Measurements from ENCODE around the gene SEMA3D.

DNA sequence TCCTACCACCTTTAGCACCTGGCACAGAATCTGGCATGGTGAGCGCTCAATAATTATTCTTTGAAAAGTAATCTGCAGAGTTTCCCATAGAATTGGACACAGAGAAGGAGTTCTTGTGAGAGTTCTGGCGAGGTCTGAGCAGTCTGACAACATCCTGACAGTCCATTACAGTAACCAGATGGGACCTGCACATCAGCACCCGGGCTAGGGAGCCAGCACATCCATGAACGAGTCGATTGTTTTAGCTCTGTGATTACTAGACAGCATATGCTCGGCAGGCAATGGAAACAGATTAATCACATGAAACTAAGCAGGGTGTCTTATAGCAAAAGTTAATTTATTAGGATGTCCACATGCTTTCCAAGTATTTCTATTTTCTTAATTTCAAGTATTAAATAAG is 96.7 kb downstream of the SEMA3D start:
- TF ChIP-seq POLR2A (IDR thresholded peaks at IDR 0.05; ENCODE audit: low read depth, low read length) (no peak), MAFK (IDR thresholded peaks at IDR 0.05; ENCODE audit: low read depth, low read length) (no peak), CHD1 (IDR thresholded peaks at IDR 0.05; ENCODE audit: low read depth, low read length) (no peak), RFX5 (IDR thresholded peaks at IDR 0.05; ENCODE audit: low read depth, low read length) (no peak), CEBPB (IDR thresholded peaks at IDR 0.05; ENCODE audit: low read depth, low read length) (no peak), SMC3 (IDR thresholded peaks at IDR 0.05; ENCODE audit: low read depth, low read length) (no peak), MXI1 (IDR thresholded peaks at IDR 0.05; ENCODE audit: borderline replicate concordance, low read depth, low read length) (no peak), BHLHE40 (IDR thresholded peaks at IDR 0.05; ENCODE audit: low read depth, low read length) (no peak), RAD21 (IDR thresholded peaks at IDR 0.05; ENCODE audit: low read length) (no peak), FOS (IDR thresholded peaks at IDR 0.05; ENCODE audit: low read depth, low read length) (no peak), RCOR1 (IDR thresholded peaks at IDR 0.05; ENCODE audit: insufficient replicate concordance, low read length) (no peak)
- TF ChIP-seq, protein P1, sequence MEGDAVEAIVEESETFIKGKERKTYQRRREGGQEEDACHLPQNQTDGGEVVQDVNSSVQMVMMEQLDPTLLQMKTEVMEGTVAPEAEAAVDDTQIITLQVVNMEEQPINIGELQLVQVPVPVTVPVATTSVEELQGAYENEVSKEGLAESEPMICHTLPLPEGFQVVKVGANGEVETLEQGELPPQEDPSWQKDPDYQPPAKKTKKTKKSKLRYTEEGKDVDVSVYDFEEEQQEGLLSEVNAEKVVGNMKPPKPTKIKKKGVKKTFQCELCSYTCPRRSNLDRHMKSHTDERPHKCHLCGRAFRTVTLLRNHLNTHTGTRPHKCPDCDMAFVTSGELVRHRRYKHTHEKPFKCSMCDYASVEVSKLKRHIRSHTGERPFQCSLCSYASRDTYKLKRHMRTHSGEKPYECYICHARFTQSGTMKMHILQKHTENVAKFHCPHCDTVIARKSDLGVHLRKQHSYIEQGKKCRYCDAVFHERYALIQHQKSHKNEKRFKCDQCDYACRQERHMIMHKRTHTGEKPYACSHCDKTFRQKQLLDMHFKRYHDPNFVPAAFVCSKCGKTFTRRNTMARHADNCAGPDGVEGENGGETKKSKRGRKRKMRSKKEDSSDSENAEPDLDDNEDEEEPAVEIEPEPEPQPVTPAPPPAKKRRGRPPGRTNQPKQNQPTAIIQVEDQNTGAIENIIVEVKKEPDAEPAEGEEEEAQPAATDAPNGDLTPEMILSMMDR (conservative IDR thresholded peaks at IDR 0.05; ENCODE audit: low read depth, low read length) = no peak
- TF ChIP-seq, protein P2, sequence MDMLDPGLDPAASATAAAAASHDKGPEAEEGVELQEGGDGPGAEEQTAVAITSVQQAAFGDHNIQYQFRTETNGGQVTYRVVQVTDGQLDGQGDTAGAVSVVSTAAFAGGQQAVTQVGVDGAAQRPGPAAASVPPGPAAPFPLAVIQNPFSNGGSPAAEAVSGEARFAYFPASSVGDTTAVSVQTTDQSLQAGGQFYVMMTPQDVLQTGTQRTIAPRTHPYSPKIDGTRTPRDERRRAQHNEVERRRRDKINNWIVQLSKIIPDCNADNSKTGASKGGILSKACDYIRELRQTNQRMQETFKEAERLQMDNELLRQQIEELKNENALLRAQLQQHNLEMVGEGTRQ (IDR thresholded peaks at IDR 0.05; ENCODE audit: low read depth, low read length) = no peak
